Fibroblast of pulmonary artery (primary cell): Measurements from ENCODE around the gene SLC6A11.

Experiments
- DNase-seq: peaks from one replicate; pipeline ENCODE4 v3.0.0-alpha.2; 2010; ENCODE audit warnings: low read depth
- H3K4me3 ChIP-seq: replicated peaks from 2 replicates; pipeline ENCODE4 v1.5.1; 2011; ENCODE audit warnings: low read depth, mild to moderate bottlenecking, control low read depth, low read length, moderate library complexity
- CTCF ChIP-seq: IDR thresholded peaks from 2 replicates; pipeline ENCODE4 v1.5.1; 2011; ENCODE audit warnings: mild to moderate bottlenecking, control low read depth, low read length, inconsistent platforms; ENCODE audit errors: missing control alignments

SLC6A11 gene

GRCh38 chr3:10962481-10963036 lies 146.5 kb downstream of the SLC6A11 start:
- no peak for TF ChIP-seq CTCF
- no peak for DNase-seq
- no peak overlapping the region for H3K4me3 ChIP-seq

- H3K4me3 ChIP-seq = no peak overlapping the region
- TF ChIP-seq CTCF = no peak
- DNase-seq = peak; percentile 23
Measured at GRCh38 chr3:10964537-10965167, 148.6 kb downstream of the SLC6A11 start.

- TF ChIP-seq CTCF = no peak
- no peak overlapping the region for H3K4me3 ChIP-seq
- DNase-seq = no peak
Measured at GRCh38 chr3:10968401-10968800, 152.4 kb downstream of the SLC6A11 start.

- DNase-seq = no peak
- TF ChIP-seq CTCF = no peak
- H3K4me3 ChIP-seq = no peak overlapping the region
Measured at GRCh38 chr3:10970306-10970960, 154.4 kb downstream of the SLC6A11 start.

- no peak for TF ChIP-seq CTCF
- no peak for DNase-seq
- no peak overlapping the region for H3K4me3 ChIP-seq
Measured at GRCh38 chr3:10972072-10972782, 156.2 kb downstream of the SLC6A11 start.

- TF ChIP-seq CTCF = no peak
- DNase-seq = no peak
- no peak overlapping the region for H3K4me3 ChIP-seq
Measured at GRCh38 chr3:10973046-10973595, 157.1 kb downstream of the SLC6A11 start.
